Ectodermal cell (in vitro differentiated cells): Measurements from ENCODE around the gene NES.
"Not testable (repeated sequence)": the region's sequence is repeated elsewhere in the genome, so short reads cannot be mapped to it uniquely, and the experiment has no call there.

Source experiments
- H3K27ac ChIP-seq: 2 replicates; pipeline ENCODE4 v1.7.0; 2013; ENCODE audit warnings: mild to moderate bottlenecking, low read depth, low read length; ENCODE audit not compliant: insufficient read depth, poor library complexity, severe bottlenecking
- H3K27me3 ChIP-seq: 2 replicates; pipeline ENCODE4 v1.7.0; 2013; ENCODE audit warnings: mild to moderate bottlenecking, low read length; ENCODE audit not compliant: insufficient read depth, control insufficient read depth, poor library complexity, severe bottlenecking
- H3K36me3 ChIP-seq: one replicate; pipeline ENCODE4 v1.7.0; 2013; ENCODE audit warnings: low read length; ENCODE audit not compliant: control insufficient read depth, insufficient read depth
- H3K4me1 ChIP-seq: one replicate; pipeline ENCODE4 v1.7.0; 2013; ENCODE audit warnings: low read length; ENCODE audit not compliant: control insufficient read depth, insufficient read depth
- H3K4me3 ChIP-seq: 2 replicates; pipeline ENCODE4 v1.7.0; 2013; ENCODE audit warnings: low read depth, low read length, control low read depth; ENCODE audit not compliant: insufficient read depth
- H3K9me3 ChIP-seq: 2 replicates; pipeline ENCODE4 v1.7.0; 2013; ENCODE audit warnings: mild to moderate bottlenecking, low read length, moderate library complexity; ENCODE audit not compliant: control insufficient read depth
- WGBS, 2 experiments: methylation state at CpG; one replicate each; pipeline ENCODE4 v1.1.7; 2013; ENCODE audit warnings: missing lambda C conversion rate in 2 of 2; 5-methylcytosine and 5-hydroxymethylcytosine counted together

NES gene

GRCh38 chr1:156632355-156632754 lies 44.9 kb downstream of the NES start:
- Histone ChIP-seq H3K36me3 (no peaks in the 10 kb centered on the region), H3K4me1 (no peaks in the 10 kb centered on the region), H3K27me3 (peaks cover 69% of the 10 kb centered on the region), H3K4me3 (no peak overlapping the region), H3K9me3 (no peaks in the 10 kb centered on the region), H3K27ac (no peak overlapping the region)
- 76% methylated on average over 3 of the region's 3 CpGs for WGBS, 2 experiments

- not testable (repeated sequence) for H3K36me3 ChIP-seq, H3K4me1 ChIP-seq, H3K9me3 ChIP-seq, H3K4me3 ChIP-seq, H3K27ac ChIP-seq
- 64 to 65% methylated on average over 9 of the region's 9 CpGs for WGBS, 2 experiments
- peaks cover 71% of the 10 kb centered on the region for H3K27me3 ChIP-seq
These were observed 46.1 kb downstream of the NES start for GRCh38 chr1:156631152-156631551.

GRCh38 chr1:156629823-156630449 lies 47.3 kb downstream of the NES start:
- H3K4me3 ChIP-seq, result no peak overlapping the region
- no peaks in the 10 kb centered on the region for H3K36me3 ChIP-seq
- H3K27me3 ChIP-seq, result peaks cover 71% of the 10 kb centered on the region
- no peaks in the 10 kb centered on the region for H3K9me3 ChIP-seq
- WGBS, 2 experiments, result 91% methylated on average over 8 of the region's 8 CpGs
- no peak overlapping the region for H3K27ac ChIP-seq
- H3K4me1 ChIP-seq, result peaks cover 2% of the 10 kb centered on the region

GRCh38 chr1:156627313-156627880 lies 49.8 kb downstream of the NES start:
- Histone ChIP-seq H3K4me3 (no peak overlapping the region), H3K27me3 (peaks cover 71% of the 10 kb centered on the region)

GRCh38 chr1:156626079-156626438 lies 51.1 kb downstream of the NES start:
- no peaks in the 10 kb centered on the region for H3K9me3 ChIP-seq
- peaks cover 9% of the 10 kb centered on the region for H3K4me1 ChIP-seq
- 48 to 49% methylated on average over 4 of the region's 4 CpGs for WGBS, 2 experiments
- H3K4me3 ChIP-seq, result no peak overlapping the region
- peaks cover 73% of the 10 kb centered on the region for H3K27me3 ChIP-seq
- H3K27ac ChIP-seq, result no peak overlapping the region
- no peaks in the 10 kb centered on the region for H3K36me3 ChIP-seq

More at GRCh38 chr1:156627313-156627880, 49.8 kb downstream of the NES start:
- H3K4me1 ChIP-seq, result peaks cover 9% of the 10 kb centered on the region
- H3K36me3 ChIP-seq, result no peaks in the 10 kb centered on the region
- 82 to 86% methylated on average over 2 of the region's 2 CpGs for WGBS, 2 experiments
- H3K9me3 ChIP-seq, result no peaks in the 10 kb centered on the region
- H3K27ac ChIP-seq, result no peak overlapping the region

- Histone ChIP-seq H3K4me1 (peaks cover 9% of the 10 kb centered on the region), H3K36me3 (no peaks in the 10 kb centered on the region), H3K9me3 (no peaks in the 10 kb centered on the region), H3K27ac (no peak overlapping the region), H3K4me3 (peak overlapping the region; percentile 0), H3K27me3 (peaks cover 73% of the 10 kb centered on the region)
- 2 to 4% methylated on average over 45 of the region's 45 CpGs for WGBS, 2 experiments
These were observed 51.6 kb downstream of the NES start for GRCh38 chr1:156625436-156626078.

- H3K27ac ChIP-seq, result no peak overlapping the region
- H3K9me3 ChIP-seq, result no peaks in the 10 kb centered on the region
- peak overlapping the region; percentile 32 for H3K4me3 ChIP-seq
- H3K4me1 ChIP-seq, result peaks cover 9% of the 10 kb centered on the region
- no peaks in the 10 kb centered on the region for H3K36me3 ChIP-seq
- 2 to 3% methylated on average over 52 of the region's 55 CpGs for WGBS, 2 experiments
- H3K27me3 ChIP-seq, result peaks cover 76% of the 10 kb centered on the region
These were observed 52.3 kb downstream of the NES start for GRCh38 chr1:156624814-156625435.

GRCh38 chr1:156623946-156624813 lies 53.0 kb downstream of the NES start:
- H3K4me1 ChIP-seq, result peaks cover 9% of the 10 kb centered on the region
- no peaks in the 10 kb centered on the region for H3K9me3 ChIP-seq
- peaks cover 83% of the 10 kb centered on the region for H3K27me3 ChIP-seq
- no peak overlapping the region for H3K27ac ChIP-seq
- WGBS, 2 experiments, result 2 to 3% methylated on average over 87 of the region's 87 CpGs
- H3K36me3 ChIP-seq, result no peaks in the 10 kb centered on the region
- H3K4me3 ChIP-seq, result peak overlapping the region; percentile 32

- WGBS, 2 experiments, result 66 to 71% methylated on average over 5 of the region's 6 CpGs
- Histone ChIP-seq H3K27me3 (peaks cover 88% of the 10 kb centered on the region), H3K9me3 (no peaks in the 10 kb centered on the region), H3K4me3 (no peak overlapping the region), H3K36me3 (no peaks in the 10 kb centered on the region), H3K27ac (no peak overlapping the region), H3K4me1 (peaks cover 9% of the 10 kb centered on the region)
These were observed 54.5 kb downstream of the NES start for GRCh38 chr1:156622581-156623297.
